GM12873 (cell line): ENCODE results near the gene GNA14.
A peak's percentile ranks its signal among the peaks of the same experiment; 100 is the strongest.

ENCODE experiments used
- CTCF ChIP-seq: IDR thresholded peaks from 2 replicates; pipeline ENCODE4 v1.5.1; 2012; ENCODE audit warnings: low read depth, mild to moderate bottlenecking, moderate library complexity, low read length, control low read depth; ENCODE audit not compliant: insufficient read depth; ENCODE audit errors: missing control alignments

The GNA14 gene

GRCh38 chr9:77456829-77457437 lies 191.2 kb downstream of the GNA14 start:
- TF ChIP-seq CTCF: peak; percentile 94

- TF ChIP-seq CTCF: peak; percentile 74
These were observed 192.7 kb downstream of the GNA14 start for GRCh38 chr9:77455312-77455927.

- no peak for TF ChIP-seq CTCF
These were observed 193.5 kb downstream of the GNA14 start for GRCh38 chr9:77454663-77455062.

GRCh38 chr9:77453825-77454647 lies 194.1 kb downstream of the GNA14 start:
- no peak for TF ChIP-seq CTCF

GRCh38 chr9:77451507-77451906 lies 196.6 kb downstream of the GNA14 start:
- no peak for TF ChIP-seq CTCF

DNA sequence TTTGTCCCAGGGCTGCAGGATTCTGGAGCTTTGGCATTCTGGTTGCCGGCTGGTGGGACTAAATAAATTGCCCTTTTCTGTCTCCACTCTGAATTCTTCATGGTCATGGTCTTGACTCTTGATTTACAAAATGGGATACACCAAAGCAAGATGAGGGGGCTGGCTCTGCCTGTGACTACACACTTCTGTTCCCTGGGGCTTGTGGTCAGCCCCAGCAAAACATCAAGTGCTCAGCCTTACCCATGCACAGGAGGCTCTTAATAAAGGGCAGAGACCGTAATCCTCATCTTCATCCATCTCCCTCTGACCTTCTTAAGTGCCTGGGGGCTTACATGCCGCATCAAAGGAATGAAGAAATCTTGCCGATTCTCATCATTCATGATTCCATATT lies 198.0 kb downstream of the GNA14 start:
- no peak for TF ChIP-seq CTCF
